SU-DHL-6 (cell line): ENCODE measurements around the gene RAD51B.

ENCODE experiments used
- H2AFZ ChIP-seq: fragments of 200-600 bp; sonication (generic); 2 replicates; pipeline ENCODE4 v1.6.1; 2014; ENCODE audit warnings: low read depth, mild to moderate bottlenecking, moderate library complexity, mixed read lengths, antibody characterized with exemption, low read length; ENCODE audit not compliant: severe bottlenecking
- H3F3A ChIP-seq: fragments of 200-600 bp; shearing (Covaris generic); 2 replicates; pipeline ENCODE4 v1.6.0; 2016; ENCODE audit warnings: antibody characterized with exemption, mild to moderate bottlenecking; ENCODE audit not compliant: insufficient read depth
- H3K27ac ChIP-seq: fragments of 200-600 bp; sonication (generic); 2 replicates; pipeline ENCODE4 v1.5.1; 2016; ENCODE audit warnings: low read depth, mild to moderate bottlenecking, low read length, moderate library complexity, mixed read lengths
- H3K27me3 ChIP-seq: fragments of 200-600 bp; sonication (generic), shearing (Covaris generic); 2 replicates; pipeline ENCODE4 v1.6.0; 2014; ENCODE audit warnings: mild to moderate bottlenecking, low read length
- H3K36me3 ChIP-seq: fragments of 200-600 bp; sonication (generic); 2 replicates; pipeline ENCODE4 v1.6.1; 2014; ENCODE audit warnings: mild to moderate bottlenecking, low read length, mixed read lengths
- H3K4me2 ChIP-seq: fragments of 300-600, 200-600 bp; shearing (Covaris generic), sonication (generic); 2 replicates; pipeline ENCODE4 v1.6.0; 2014; ENCODE audit warnings: low read length, low read depth, mild to moderate bottlenecking; ENCODE audit not compliant: poor library complexity, severe bottlenecking
- H3K4me3 ChIP-seq: fragments of 200-600 bp; sonication (generic); 2 replicates; pipeline ENCODE4 v1.5.1; 2014; ENCODE audit warnings: antibody characterized with exemption, low read length, mild to moderate bottlenecking, mixed read lengths; ENCODE audit not compliant: insufficient read depth, poor library complexity, severe bottlenecking
- H3K79me2 ChIP-seq: fragments of 200-600 bp; sonication (generic); 2 replicates; pipeline ENCODE4 v1.6.1; 2014; ENCODE audit warnings: mild to moderate bottlenecking, low read length, moderate library complexity; ENCODE audit not compliant: insufficient read depth
- H3K9ac ChIP-seq: fragments of 200-600 bp; sonication (generic); 2 replicates; pipeline ENCODE4 v1.7.0; 2014; ENCODE audit warnings: mild to moderate bottlenecking, low read length
- H3K9me2 ChIP-seq: fragments of 200-600 bp; sonication (generic); replicated peaks from 2 replicates; pipeline ENCODE4 v1.6.1; 2014; ENCODE audit warnings: low read length; ENCODE audit not compliant: insufficient read depth
- H3K9me3 ChIP-seq: fragments of 200-600 bp; sonication (generic); 2 replicates; pipeline ENCODE4 v1.6.1; 2014; ENCODE audit warnings: low read length, mixed read lengths; ENCODE audit not compliant: insufficient read depth
- H4K20me1 ChIP-seq: fragments of 200-600 bp; sonication (generic); 2 replicates; pipeline ENCODE4 v1.6.1; 2014; ENCODE audit warnings: low read depth, mild to moderate bottlenecking, antibody characterized with exemption, low read length, moderate library complexity, mixed read lengths
- EZH2phosphoT487 ChIP-seq: fragments of 200-600 bp; sonication (generic), shearing (Covaris generic); conservative IDR thresholded peaks from 2 replicates; pipeline ENCODE4 v1.6.1; 2018; ENCODE audit warnings: mild to moderate bottlenecking, antibody characterized with exemption, low read length, moderate library complexity, mixed read lengths
- TF ChIP-seq, protein P1 (sequence below): fragments of 200-600 bp; sonication (generic); IDR thresholded peaks from one replicate; pipeline ENCODE4 v1.5.1; 2017; ENCODE audit warnings: antibody characterized with exemption, mild to moderate bottlenecking, low read length, moderate library complexity; ENCODE audit not compliant: insufficient read depth, poor library complexity, severe bottlenecking

The RAD51B gene

DNA sequence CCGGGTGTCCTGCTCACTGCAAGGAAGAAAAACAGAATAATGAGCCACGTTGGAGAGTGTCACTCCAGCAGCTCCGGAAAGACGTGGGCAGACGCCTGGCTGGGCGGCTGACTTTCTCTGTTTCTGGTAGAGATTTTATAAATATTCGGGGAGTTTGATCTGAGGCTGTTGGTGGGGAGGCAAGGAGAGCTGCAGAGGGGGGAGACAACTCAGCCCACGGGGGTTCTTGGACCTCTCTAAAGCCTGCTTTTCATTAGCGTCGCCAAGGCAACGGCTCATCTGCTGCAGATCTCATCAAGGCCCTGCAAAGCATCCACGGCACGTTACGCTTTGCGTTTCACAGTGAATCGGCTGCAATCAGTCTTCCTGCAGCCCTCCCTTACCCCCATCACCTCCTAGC lies 766.1 kb downstream of the RAD51B start:
- Histone ChIP-seq H3K9me3 (no peaks in the 10 kb centered on the region), H3K9me2 (no peaks in the 10 kb centered on the region), H3K4me3 (no peak overlapping the region), H3K27ac (no peak overlapping the region), H4K20me1 (no peaks in the 10 kb centered on the region), H3K27me3 (no peaks in the 10 kb centered on the region), H3K79me2 (no peaks in the 10 kb centered on the region), H3K9ac (no peak overlapping the region), H3K36me3 (no peaks in the 10 kb centered on the region), H2AFZ (no peak overlapping the region), H3K4me2 (no peak overlapping the region), H3F3A (no peaks in the 10 kb centered on the region)
- TF ChIP-seq EZH2phosphoT487, result no peak
- TF ChIP-seq, protein P1, sequence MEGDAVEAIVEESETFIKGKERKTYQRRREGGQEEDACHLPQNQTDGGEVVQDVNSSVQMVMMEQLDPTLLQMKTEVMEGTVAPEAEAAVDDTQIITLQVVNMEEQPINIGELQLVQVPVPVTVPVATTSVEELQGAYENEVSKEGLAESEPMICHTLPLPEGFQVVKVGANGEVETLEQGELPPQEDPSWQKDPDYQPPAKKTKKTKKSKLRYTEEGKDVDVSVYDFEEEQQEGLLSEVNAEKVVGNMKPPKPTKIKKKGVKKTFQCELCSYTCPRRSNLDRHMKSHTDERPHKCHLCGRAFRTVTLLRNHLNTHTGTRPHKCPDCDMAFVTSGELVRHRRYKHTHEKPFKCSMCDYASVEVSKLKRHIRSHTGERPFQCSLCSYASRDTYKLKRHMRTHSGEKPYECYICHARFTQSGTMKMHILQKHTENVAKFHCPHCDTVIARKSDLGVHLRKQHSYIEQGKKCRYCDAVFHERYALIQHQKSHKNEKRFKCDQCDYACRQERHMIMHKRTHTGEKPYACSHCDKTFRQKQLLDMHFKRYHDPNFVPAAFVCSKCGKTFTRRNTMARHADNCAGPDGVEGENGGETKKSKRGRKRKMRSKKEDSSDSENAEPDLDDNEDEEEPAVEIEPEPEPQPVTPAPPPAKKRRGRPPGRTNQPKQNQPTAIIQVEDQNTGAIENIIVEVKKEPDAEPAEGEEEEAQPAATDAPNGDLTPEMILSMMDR, result no peak

DNA sequence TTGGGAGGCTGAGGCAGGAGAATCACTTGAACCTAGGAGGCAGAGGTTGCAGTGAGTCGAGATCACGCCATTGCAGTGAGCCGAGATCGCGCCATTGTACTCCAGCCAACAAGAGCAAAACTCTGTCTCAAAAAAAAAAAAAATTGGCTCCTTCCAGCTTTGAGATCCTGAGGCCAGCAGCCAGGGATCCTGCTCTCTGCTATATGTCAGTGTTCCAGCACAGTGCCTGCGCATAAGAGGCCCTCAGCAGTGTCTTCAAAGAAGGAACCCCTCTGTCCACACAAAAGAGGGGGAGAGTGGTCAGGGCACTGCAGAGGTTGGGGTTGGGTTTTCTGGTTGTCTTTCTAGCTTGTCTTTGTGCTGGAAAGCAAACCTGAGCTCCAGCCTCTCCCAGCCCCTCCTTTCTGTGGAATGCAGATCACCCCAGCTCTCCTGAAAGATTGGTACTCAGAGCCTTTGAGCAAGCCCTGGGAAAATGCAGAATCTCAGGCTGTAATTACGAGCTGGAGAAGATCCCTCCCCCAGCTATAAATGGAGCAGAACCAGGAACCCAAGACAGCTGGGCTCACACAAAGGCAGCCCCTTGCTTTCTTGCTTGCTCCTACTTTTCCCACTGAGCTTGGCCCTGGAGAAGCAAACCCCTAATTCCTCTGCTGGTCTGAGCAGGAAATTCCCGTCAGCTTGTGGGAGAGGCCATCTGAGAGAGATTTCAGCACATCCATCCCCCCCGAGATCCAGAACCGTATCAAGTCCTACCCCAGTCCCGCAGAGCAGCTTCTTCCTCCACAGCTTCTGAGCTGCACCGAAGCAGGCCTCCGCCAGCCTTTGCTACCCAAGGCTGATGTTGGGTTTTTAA lies 767.5 kb downstream of the RAD51B start:
- Histone ChIP-seq H3K9me3 (no peaks in the 10 kb centered on the region), H3F3A (no peaks in the 10 kb centered on the region), H3K27me3 (no peaks in the 10 kb centered on the region), H2AFZ (no peak overlapping the region), H3K4me2 (no peak overlapping the region), H4K20me1 (no peaks in the 10 kb centered on the region), H3K36me3 (no peaks in the 10 kb centered on the region), H3K4me3 (no peak overlapping the region), H3K9me2 (no peaks in the 10 kb centered on the region), H3K79me2 (no peaks in the 10 kb centered on the region), H3K9ac (no peak overlapping the region), H3K27ac (no peak overlapping the region)
- TF ChIP-seq, protein P1, result no peak
- TF ChIP-seq EZH2phosphoT487, result no peak

DNA sequence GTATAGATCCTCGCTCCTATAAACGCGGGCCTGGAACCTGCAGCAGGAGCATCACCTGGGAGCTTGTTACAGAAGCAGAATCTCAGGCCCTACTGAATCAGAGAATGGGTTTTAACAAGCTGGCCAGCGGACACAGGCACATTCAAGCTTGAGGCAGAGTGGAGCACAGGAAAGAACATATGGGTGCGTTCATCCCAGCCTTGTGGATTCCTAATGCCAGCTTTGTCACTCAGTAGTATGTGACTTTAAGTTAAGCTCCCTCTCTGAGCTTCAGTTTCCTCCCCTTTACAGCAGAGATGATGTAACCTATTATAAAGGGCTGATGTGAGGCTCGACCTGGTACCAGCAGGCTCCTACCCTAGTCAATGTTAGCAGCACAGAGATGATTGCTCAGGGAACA lies 768.4 kb downstream of the RAD51B start:
- Histone ChIP-seq H3K27ac (no peak overlapping the region), H4K20me1 (no peaks in the 10 kb centered on the region), H3K9ac (no peak overlapping the region), H3K9me3 (no peaks in the 10 kb centered on the region), H3K4me3 (no peak overlapping the region), H3K79me2 (no peaks in the 10 kb centered on the region), H3K4me2 (no peak overlapping the region), H3K9me2 (no peaks in the 10 kb centered on the region), H3F3A (no peaks in the 10 kb centered on the region), H3K36me3 (no peaks in the 10 kb centered on the region), H2AFZ (no peak overlapping the region), H3K27me3 (no peaks in the 10 kb centered on the region)
- TF ChIP-seq, protein P1, result no peak
- no peak for TF ChIP-seq EZH2phosphoT487
